B cell (primary cell): ENCODE results near the gene AUTS2. TPM values are rescaled to one million over a fixed set of nuclear protein-coding genes. Genes with fewer than 3 reads are reported as not detected.

ENCODE experiments used
- ATAC-seq: fragments of 200-7000 bp; cut with Tn5 transposase; one replicate; pipeline ENCODE4 v1.10.0; 2021; ENCODE audit warnings: low read depth, mild to moderate bottlenecking, moderate number of reproducible peaks, moderate library complexity
- CTCF ChIA-PET: fragments of 350-600 bp; sonication (Branson Sonifier 250); formaldehyde crosslinking; loops from one replicate; lab custom pipeline; 2021; ENCODE audit warnings: antibody characterized with exemption, inconsistent platforms; lab: Charles Lee
- POLR2A ChIA-PET: fragments of 350-600 bp; sonication (Branson Sonifier 250); formaldehyde crosslinking; loops from one replicate; lab custom pipeline; 2021; ENCODE audit warnings: antibody characterized with exemption; lab: Charles Lee
- DNase-seq: peaks from one replicate; pipeline ENCODE4 v3.0.0; 2013
- H2AFZ ChIP-seq: 2 replicates; pipeline ENCODE4 v1.6.1; 2012; ENCODE audit warnings: mild to moderate bottlenecking, low read depth, low read length; ENCODE audit not compliant: insufficient read depth, poor library complexity, severe bottlenecking
- H3K27ac ChIP-seq, 2 donors: 1 replicate in 1 of 2; 2 replicates in 1 of 2; pipeline ENCODE4 v1.5.1; 2012 to 2013; ENCODE audit warnings: low read length in 2 of 2, mild to moderate bottlenecking in 2 of 2, moderate library complexity in 1 of 2
- H3K27me3 ChIP-seq, 4 experiments: fragments of 200-600 bp in 1 of 4; sonication (generic) in 1 of 4; replicated peaks in 1 of 4; 1 replicate in 2 of 4; 2 replicates in 2 of 4; pipeline versions ENCODE4 v1.6.1 to v1.7.0; 2013 to 2016; ENCODE audit warnings: low read length in 3 of 4, mild to moderate bottlenecking in 2 of 4, mixed read lengths in 1 of 4, moderate library complexity in 1 of 4; ENCODE audit not compliant: insufficient read depth in 4 of 4, control insufficient read depth in 3 of 4; ENCODE audit errors: control extremely low read depth in 1 of 4
- H3K36me3 ChIP-seq, 2 experiments: replicated peaks in 1 of 2; 1 replicate in 1 of 2; 2 replicates in 1 of 2; pipeline versions ENCODE4 v1.6.1 to v1.7.1; 2013; ENCODE audit warnings: low read length in 1 of 2; ENCODE audit not compliant: insufficient read depth in 2 of 2, control insufficient read depth in 1 of 2; ENCODE audit errors: control extremely low read depth in 1 of 2, extremely low read depth in 1 of 2
- H3K4me1 ChIP-seq, 2 donors: fragments of 200-600 bp in 1 of 2; sonication (generic) in 1 of 2; 1 replicate in 1 of 2; 2 replicates in 1 of 2; pipeline versions ENCODE4 v1.5.1 to v1.6.1; 2013 to 2017; ENCODE audit warnings: low read length in 2 of 2; ENCODE audit not compliant: control insufficient read depth in 2 of 2, insufficient read depth in 2 of 2
- H3K4me2 ChIP-seq: replicated peaks from 2 replicates; pipeline ENCODE3; 2012; ENCODE audit warnings: mild to moderate bottlenecking, low read depth, low read length; ENCODE audit not compliant: poor library complexity, severe bottlenecking
- H3K4me3 ChIP-seq, 5 experiments: fragments of 200-600 bp in 1 of 5; sonication (generic) in 1 of 5; 1 replicate in 3 of 5; 2 replicates in 2 of 5; pipeline versions ENCODE4 v1.5.1 to v1.7.0; 2011 to 2016; ENCODE audit warnings: low read length in 4 of 5, mild to moderate bottlenecking in 4 of 5, low read depth in 2 of 5, control low read depth in 1 of 5, moderate library complexity in 1 of 5; ENCODE audit not compliant: insufficient read depth in 1 of 5; ENCODE audit errors: control extremely low read depth in 1 of 5, extremely low read depth in 1 of 5
- H3K79me2 ChIP-seq: fragments of 200-600 bp; sonication (generic); one replicate; pipeline ENCODE4 v1.6.0; 2016; ENCODE audit warnings: low read length; ENCODE audit not compliant: control insufficient read depth, insufficient read depth
- H3K9ac ChIP-seq: fragments of 200-600 bp; sonication (generic); 2 replicates; pipeline ENCODE4 v1.6.1; 2017; ENCODE audit warnings: mild to moderate bottlenecking, low read length, moderate library complexity
- H3K9me3 ChIP-seq, 3 donors: one replicate each; pipeline versions ENCODE4 v1.6.1 to v1.7.1; 2013; ENCODE audit warnings: low read length in 2 of 3; ENCODE audit not compliant: control insufficient read depth in 2 of 3, insufficient read depth in 1 of 3; ENCODE audit errors: control extremely low read depth in 1 of 3
- H4K20me1 ChIP-seq: 2 replicates; pipeline ENCODE4 v1.6.0; 2012; ENCODE audit warnings: mild to moderate bottlenecking, low read length; ENCODE audit not compliant: insufficient read depth, control insufficient read depth, poor library complexity, severe bottlenecking
- H3K27ac Mint-ChIP-seq: one replicate; pipeline ENCODE4 v1.8.0; 2021; ENCODE audit warnings: mixed read lengths
- H3K27me3 Mint-ChIP-seq: one replicate; pipeline ENCODE4 v1.8.0; 2021; ENCODE audit warnings: mixed read lengths
- H3K4me1 Mint-ChIP-seq: one replicate; pipeline ENCODE4 v1.8.0; 2021; ENCODE audit warnings: mixed read lengths
- H3K4me3 Mint-ChIP-seq: one replicate; pipeline ENCODE4 v1.8.0; 2021; ENCODE audit warnings: mixed read lengths
- H3K9me3 Mint-ChIP-seq: one replicate; pipeline ENCODE4 v1.8.0; 2022; ENCODE audit warnings: mixed read lengths; ENCODE audit not compliant: insufficient read depth
- EZH2 ChIP-seq: IDR thresholded peaks from 2 replicates; pipeline ENCODE4 v1.6.1; 2012; ENCODE audit warnings: borderline replicate concordance, low read depth, mild to moderate bottlenecking, moderate library complexity, low read length; ENCODE audit not compliant: insufficient read depth, poor library complexity, severe bottlenecking
- WGBS: methylation state at CpG from one replicate; pipeline ENCODE4 v1.1.5; 2013; ENCODE audit warnings: missing lambda C conversion rate; ENCODE audit not compliant: insufficient coverage; 5-methylcytosine and 5-hydroxymethylcytosine counted together
- intact Hi-C: fragments of 100-400 bp; cut with micrococcal nuclease; formaldehyde crosslinking; loops from one replicate; pipeline ENCODE4 v1.10.0; 2022
- polyA plus RNA-seq: library from polyadenylated mRNA; depleted of rRNA; stranded (reverse); fragments of >200 nt; gene quantifications from 2 replicates; pipeline ENCODE4 v1.2.3, GENCODE V29; 2012
- total RNA-seq, 2 donors: library from RNA; stranded (reverse); fragments of 120-200 nt in 1 of 2; gene quantifications; 1 replicate in 1 of 2; 2 replicates in 1 of 2; pipeline versions ENCODE4 v1.2.3 to v1.2.4, GENCODE V29; 2013 to 2022
- TF ChIP-seq, protein P1 (sequence below): fragments of 200-600 bp; IDR thresholded peaks from one replicate; pipeline ENCODE4 v1.8.0; 2022; ENCODE audit warnings: antibody characterized with exemption, mild to moderate bottlenecking

Gene AUTS2
- total and polyA plus RNA-seq, 2 donors (not counting 1 experiment from before 2014, with no cell fraction given) = 22.3 to 35.0 TPM

GRCh38 chr7:70774950-70775527, 1176.8 kb downstream of the AUTS2 start:
- POLR2A ChIA-PET = no interaction called here

DNA sequence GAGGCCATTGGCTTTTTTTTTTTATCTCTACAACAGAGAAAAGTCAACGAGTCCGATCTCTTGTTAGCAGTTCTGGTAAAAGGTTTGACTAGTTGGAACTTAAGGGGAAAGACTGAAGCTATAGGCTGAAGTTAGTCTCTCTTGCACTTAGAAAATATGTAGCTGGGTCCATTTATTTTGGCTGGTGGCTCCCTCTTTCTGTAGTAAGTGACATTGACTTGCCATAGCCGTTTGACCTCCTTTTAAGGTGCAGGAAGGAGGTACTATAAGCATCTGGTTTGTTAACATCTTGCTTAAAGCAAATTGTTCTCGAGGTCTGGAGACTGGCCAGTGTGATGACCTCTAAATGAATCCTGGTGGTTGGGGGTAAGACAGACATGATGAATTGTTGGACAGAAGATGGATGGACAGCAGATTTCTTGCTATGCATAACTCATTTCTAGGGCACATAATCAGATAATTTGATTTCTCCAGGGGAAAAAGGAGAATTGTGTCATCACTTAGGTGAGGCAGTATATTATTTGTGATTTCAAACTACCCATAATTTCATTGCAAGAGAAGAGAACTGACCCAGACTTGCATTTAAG, 1177.4 kb downstream of the AUTS2 start:
- Mint-ChIP-seq H3K4me3 (no peak overlapping the region), H3K4me1 (no peaks in the 10 kb centered on the region), H3K27ac (no peak overlapping the region), H3K27me3 (no peaks in the 10 kb centered on the region), H3K9me3 (no peaks in the 10 kb centered on the region)
- no peak overlapping the region for H3K9ac ChIP-seq
- no peaks in the 10 kb centered on the region for H3K27me3 ChIP-seq
- no peak overlapping the region for H3K27ac ChIP-seq
- H3K4me3 ChIP-seq = no peak overlapping the region
- no peaks in the 10 kb centered on the region for H4K20me1 ChIP-seq
- ATAC-seq = no peak
- intact Hi-C loops = no loop called here
- DNase-seq = no peak
- H3K36me3 ChIP-seq = peaks cover 0 to 30% of the 10 kb centered on the region in 2 experiments
- 47% methylated on average over 2 of the region's 4 CpGs for whole genome bisulfite sequencing
- no peak overlapping the region for H2AFZ ChIP-seq
- ChIA-PET POLR2A (no interaction called here), CTCF (no interaction called here)
- H3K4me2 ChIP-seq = no peak overlapping the region
- H3K4me1 ChIP-seq = no peaks in the 10 kb centered on the region
- no peak for TF ChIP-seq EZH2
- TF ChIP-seq, protein P1, sequence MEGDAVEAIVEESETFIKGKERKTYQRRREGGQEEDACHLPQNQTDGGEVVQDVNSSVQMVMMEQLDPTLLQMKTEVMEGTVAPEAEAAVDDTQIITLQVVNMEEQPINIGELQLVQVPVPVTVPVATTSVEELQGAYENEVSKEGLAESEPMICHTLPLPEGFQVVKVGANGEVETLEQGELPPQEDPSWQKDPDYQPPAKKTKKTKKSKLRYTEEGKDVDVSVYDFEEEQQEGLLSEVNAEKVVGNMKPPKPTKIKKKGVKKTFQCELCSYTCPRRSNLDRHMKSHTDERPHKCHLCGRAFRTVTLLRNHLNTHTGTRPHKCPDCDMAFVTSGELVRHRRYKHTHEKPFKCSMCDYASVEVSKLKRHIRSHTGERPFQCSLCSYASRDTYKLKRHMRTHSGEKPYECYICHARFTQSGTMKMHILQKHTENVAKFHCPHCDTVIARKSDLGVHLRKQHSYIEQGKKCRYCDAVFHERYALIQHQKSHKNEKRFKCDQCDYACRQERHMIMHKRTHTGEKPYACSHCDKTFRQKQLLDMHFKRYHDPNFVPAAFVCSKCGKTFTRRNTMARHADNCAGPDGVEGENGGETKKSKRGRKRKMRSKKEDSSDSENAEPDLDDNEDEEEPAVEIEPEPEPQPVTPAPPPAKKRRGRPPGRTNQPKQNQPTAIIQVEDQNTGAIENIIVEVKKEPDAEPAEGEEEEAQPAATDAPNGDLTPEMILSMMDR = no peak
- no peaks in the 10 kb centered on the region for H3K9me3 ChIP-seq
- no peaks in the 10 kb centered on the region for H3K79me2 ChIP-seq

More at GRCh38 chr7:70774950-70775527, 1176.8 kb downstream of the AUTS2 start:
- H4K20me1 ChIP-seq = no peaks in the 10 kb centered on the region
- no peaks in the 10 kb centered on the region for H3K9me3 ChIP-seq
- no CpG with 5 or more reads among the region's 3 CpGs for WGBS
- no peak for ATAC-seq
- Mint-ChIP-seq H3K27ac (no peak overlapping the region), H3K27me3 (no peaks in the 10 kb centered on the region), H3K4me3 (no peak overlapping the region), H3K4me1 (no peaks in the 10 kb centered on the region), H3K9me3 (no peaks in the 10 kb centered on the region)
- H3K4me1 ChIP-seq = no peaks in the 10 kb centered on the region
- no peaks in the 10 kb centered on the region for H3K27me3 ChIP-seq
- CTCF ChIA-PET = no interaction called here
- H3K27ac ChIP-seq = no peak overlapping the region
- intact Hi-C loops = no loop called here
- H3K79me2 ChIP-seq = no peaks in the 10 kb centered on the region
- no peak for DNase-seq
- no peak for TF ChIP-seq EZH2
- TF ChIP-seq, protein P1 = no peak
- no peak overlapping the region for H3K9ac ChIP-seq
- H3K36me3 ChIP-seq = peaks cover 0 to 30% of the 10 kb centered on the region in 2 experiments
- no peak overlapping the region for H2AFZ ChIP-seq
- no peak overlapping the region for H3K4me2 ChIP-seq
- no peak overlapping the region for H3K4me3 ChIP-seq
